Measurements from ENCODE around the gene LARGE1. TPM values are rescaled to one million over a fixed set of nuclear protein-coding genes. Genes with fewer than 3 reads are reported as not detected.

LARGE1 gene
- total and polyA plus RNA-seq, 2 of the 13 experiments (the other 11 are each of a cell fraction or from before 2014, with no cell fraction given), result 8.4 to 11.0 TPM

- TF ChIP-seq FOXO4 (CRISPR knock-in tag; conservative IDR thresholded peaks at IDR 0.05) (no peak), ZNF124 (CRISPR knock-in tag; IDR thresholded peaks at IDR 0.05) (no peak)
Measured at GRCh38 chr22:33803371-33804282, 116.6 kb downstream of the LARGE1 start (continued).

GRCh38 chr22:33798401-33798800, 121.9 kb downstream of the LARGE1 start:
- Histone ChIP-seq H4K20me1 (ENCODE audit: insufficient read depth, low read length) (no peaks in the 10 kb centered on the region; the same call in 1 of the 2 replicates), H3K9ac (ENCODE audit: insufficient read depth, low read depth, low read length) (no peak overlapping the region), H2AFZ (ENCODE audit: low read length) (no peak overlapping the region), H3K36me3 (replicated peaks in 1 of 2; ENCODE audit: control insufficient read depth in 1 of 2, insufficient read depth in 2 of 2, low read length in 2 of 2) (no peaks in the 10 kb centered on the region), H3K27me3 (ENCODE audit: control insufficient read depth in 1 of 2, insufficient read depth in 2 of 2, low read length in 2 of 2) (no peaks in the 10 kb centered on the region), H3K27ac (ENCODE audit: extremely low read length, insufficient read depth, low read length) (no peak overlapping the region), H3K9me3 (ENCODE audit: low read length) (no peaks in the 10 kb centered on the region), H3K79me2 (ENCODE audit: insufficient read depth, low read length) (no peaks in the 10 kb centered on the region), H3K4me2 (ENCODE audit: low read depth, low read length) (no peak overlapping the region), H3K4me3 (replicated peaks in 1 of 3; ENCODE audit: insufficient read depth in 1 of 3, low read depth in 2 of 3, low read length in 3 of 3) (no peak overlapping the region), H3K4me1 (ENCODE audit: insufficient read depth, low read length) (no peaks in the 10 kb centered on the region)
- in situ Hi-C loops (cut with HindIII; ENCODE audit: extremely low pct_ligation_motif_present, low pct_unique_long_range_greater_than_20kb), result no loop called here
- no TSS peak for BruUV-seq (replicated peaks)
- FAIRE-seq, result no peak
- intact Hi-C loops (cut with micrococcal nuclease; ENCODE audit: unreplicated experiment), result no loop called here
- WGBS (ENCODE audit: low lambda C conversion rate), result 78% methylated on average over 6 of the region's 6 CpGs
- no peak for TF ChIP-seq EHMT2 (IDR thresholded peaks at IDR 0.05; ENCODE audit: borderline replicate concordance, low read depth, low read length)
- no peak for TF ChIP-seq TSC22D2 (CRISPR knock-in tag; IDR thresholded peaks at IDR 0.05; ENCODE audit: borderline replicate concordance)
- no peak for TF ChIP-seq AGO2 (optimal IDR thresholded peaks at IDR 0.05; ENCODE audit: low read depth, low read length)
- TF ChIP-seq TGIF2 (CRISPR knock-in tag; IDR thresholded peaks at IDR 0.05), result no peak
- TF ChIP-seq ZNF138 (CRISPR knock-in tag; IDR thresholded peaks at IDR 0.05; ENCODE audit: low read depth), result no peak
- TF ChIP-seq TRIM24 (CRISPR knock-in tag; IDR thresholded peaks at IDR 0.05), result no peak
- TF ChIP-seq ZNF326 (CRISPR knock-in tag; IDR thresholded peaks at IDR 0.05; ENCODE audit: borderline replicate concordance), result no peak
- TF ChIP-seq ZNF512B (CRISPR knock-in tag; IDR thresholded peaks at IDR 0.05; ENCODE audit: borderline replicate concordance), result no peak
- no peak for TF ChIP-seq DMTF1 (CRISPR knock-in tag; IDR thresholded peaks at IDR 0.05)
- POLR2A ChIA-PET, result no interaction called here
- CTCF ChIA-PET (ENCODE audit: low intra/inter-chr PET ratio, low total read pairs), result no interaction called here
- no peak for ATAC-seq
- DNase-seq (ENCODE audit: low spot score), result no peak
